ENCODE results near the gene TMEM63C.
"Not testable (repeated sequence)": the region's sequence is repeated elsewhere in the genome, so short reads cannot be mapped to it uniquely, and the experiment has no call there.

Gene TMEM63C

DNA sequence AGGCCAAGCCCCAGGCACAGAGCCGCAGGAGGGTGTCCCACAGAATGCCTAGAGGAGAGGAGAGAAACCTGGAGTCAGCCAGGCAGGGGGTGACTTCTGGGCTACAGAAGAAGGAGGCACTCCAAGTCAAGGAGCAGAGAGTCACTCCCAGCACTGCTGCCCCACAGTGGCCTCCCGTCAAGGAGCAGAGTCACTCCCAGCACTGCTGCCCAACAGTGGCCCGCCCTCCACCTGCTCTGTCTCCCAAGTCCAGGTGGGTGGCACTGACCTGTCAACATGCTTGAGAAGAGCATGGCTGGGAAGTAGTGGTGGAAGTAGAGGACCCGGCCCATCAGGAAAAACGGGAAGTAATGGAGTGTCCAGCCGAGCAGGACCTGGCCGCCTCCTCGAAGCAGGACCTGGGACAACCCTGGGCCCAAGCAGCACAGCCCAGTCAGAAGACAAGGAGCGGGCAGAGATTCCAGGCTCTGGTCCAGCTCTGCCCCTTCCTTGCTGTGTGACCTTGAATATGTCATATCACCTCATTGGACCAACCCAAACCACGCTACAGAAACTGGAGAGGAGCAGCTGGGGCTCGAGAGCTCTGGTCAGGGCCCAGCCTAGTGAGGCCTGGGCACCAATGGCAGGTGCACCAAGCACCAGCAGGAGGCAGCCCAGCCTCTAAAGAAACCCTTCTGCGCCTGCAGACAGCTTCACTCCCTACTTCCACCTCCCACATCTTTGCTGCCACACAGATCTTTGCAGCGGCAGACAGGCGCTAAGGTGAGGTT is 97.0 kb downstream of the TMEM63C start:
- FAIRE-seq = no peak

DNA sequence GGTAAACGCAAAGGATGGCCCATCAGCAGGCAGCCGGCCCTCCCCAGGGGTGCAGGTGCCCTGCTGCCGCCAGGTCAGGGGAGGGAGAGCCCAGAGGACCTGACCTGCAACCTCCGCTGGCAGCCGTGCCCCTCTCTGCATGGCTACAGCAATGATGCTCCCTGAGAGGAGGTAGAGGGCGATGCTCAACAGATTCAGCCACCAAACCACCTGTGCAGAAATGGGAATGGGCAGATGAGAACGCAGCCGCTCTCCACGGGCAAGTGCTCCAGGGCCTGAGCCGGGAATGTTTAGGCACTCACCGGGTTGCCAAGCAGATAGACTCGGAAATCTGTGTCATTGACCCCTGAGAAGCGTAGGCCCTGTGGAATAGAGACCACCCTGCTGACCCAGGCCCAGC is 98.1 kb downstream of the TMEM63C start:
- TF ChIP-seq, protein P1, sequence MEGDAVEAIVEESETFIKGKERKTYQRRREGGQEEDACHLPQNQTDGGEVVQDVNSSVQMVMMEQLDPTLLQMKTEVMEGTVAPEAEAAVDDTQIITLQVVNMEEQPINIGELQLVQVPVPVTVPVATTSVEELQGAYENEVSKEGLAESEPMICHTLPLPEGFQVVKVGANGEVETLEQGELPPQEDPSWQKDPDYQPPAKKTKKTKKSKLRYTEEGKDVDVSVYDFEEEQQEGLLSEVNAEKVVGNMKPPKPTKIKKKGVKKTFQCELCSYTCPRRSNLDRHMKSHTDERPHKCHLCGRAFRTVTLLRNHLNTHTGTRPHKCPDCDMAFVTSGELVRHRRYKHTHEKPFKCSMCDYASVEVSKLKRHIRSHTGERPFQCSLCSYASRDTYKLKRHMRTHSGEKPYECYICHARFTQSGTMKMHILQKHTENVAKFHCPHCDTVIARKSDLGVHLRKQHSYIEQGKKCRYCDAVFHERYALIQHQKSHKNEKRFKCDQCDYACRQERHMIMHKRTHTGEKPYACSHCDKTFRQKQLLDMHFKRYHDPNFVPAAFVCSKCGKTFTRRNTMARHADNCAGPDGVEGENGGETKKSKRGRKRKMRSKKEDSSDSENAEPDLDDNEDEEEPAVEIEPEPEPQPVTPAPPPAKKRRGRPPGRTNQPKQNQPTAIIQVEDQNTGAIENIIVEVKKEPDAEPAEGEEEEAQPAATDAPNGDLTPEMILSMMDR (IDR thresholded peaks at IDR 0.05; ENCODE audit: insufficient read depth, missing control alignments) = no peak
- FAIRE-seq = no peak
- DNase-seq (ENCODE audit: insufficient read length, low spot score) = no peak

More for the DNA sequence above, 97.0 kb downstream of the TMEM63C start:
- no peak for DNase-seq (ENCODE audit: insufficient read length, low spot score)
- TF ChIP-seq, protein P1 (IDR thresholded peaks at IDR 0.05; ENCODE audit: insufficient read depth, missing control alignments) = no peak

DNA sequence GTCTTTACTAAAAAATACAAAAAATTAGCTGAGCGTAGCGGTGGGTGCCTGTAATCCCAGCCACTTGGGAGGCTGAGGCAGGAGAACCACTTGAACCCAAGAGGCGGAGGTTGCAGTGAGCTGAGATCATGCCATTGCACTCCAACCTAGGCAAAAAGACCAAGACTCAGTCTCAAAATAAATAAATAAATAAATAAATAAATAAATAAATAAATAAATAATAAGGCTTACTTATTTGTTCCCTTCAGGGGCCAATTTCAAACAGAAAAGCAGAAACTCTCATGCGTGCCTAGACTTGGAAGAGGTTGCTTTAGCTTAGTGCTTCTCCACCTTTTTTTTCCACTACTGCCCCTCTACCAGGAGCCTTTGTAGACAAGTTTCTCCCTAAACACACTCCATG is 99.3 kb downstream of the TMEM63C start:
- DNase-seq (ENCODE audit: insufficient read length, low spot score); FAIRE-seq: not testable (repeated sequence)

DNA sequence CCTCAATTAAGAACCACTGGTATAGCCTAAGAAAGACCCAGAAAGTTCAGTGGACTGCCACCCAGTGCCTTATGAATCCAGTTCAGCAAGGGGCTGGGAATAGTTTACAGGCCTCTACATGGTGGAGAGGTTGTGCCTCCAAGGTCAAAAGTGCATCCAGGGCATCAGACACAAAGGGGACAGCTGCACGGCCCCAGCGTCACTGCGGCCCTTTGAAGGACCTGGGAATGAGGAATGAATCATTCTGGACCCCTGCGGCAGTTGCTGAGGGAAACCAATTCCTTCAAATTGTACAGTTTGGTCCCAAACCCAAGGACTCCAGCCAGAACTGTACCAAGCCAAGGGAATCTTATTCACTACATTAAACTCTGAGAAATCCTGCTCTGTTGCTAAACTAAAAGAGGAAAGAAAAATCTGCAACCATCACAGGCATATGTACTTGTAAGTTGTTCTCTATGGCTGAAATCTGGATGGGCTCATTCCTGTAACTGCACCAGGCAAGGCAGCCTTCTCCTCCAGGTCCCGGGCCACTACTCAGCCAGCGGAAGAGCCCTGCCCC is 100.3 kb downstream of the TMEM63C start:
- FAIRE-seq (no peak), DNase-seq (ENCODE audit: insufficient read length, low spot score) (no peak)
- TF ChIP-seq, protein P1 (IDR thresholded peaks at IDR 0.05; ENCODE audit: insufficient read depth, missing control alignments) = no peak

DNA sequence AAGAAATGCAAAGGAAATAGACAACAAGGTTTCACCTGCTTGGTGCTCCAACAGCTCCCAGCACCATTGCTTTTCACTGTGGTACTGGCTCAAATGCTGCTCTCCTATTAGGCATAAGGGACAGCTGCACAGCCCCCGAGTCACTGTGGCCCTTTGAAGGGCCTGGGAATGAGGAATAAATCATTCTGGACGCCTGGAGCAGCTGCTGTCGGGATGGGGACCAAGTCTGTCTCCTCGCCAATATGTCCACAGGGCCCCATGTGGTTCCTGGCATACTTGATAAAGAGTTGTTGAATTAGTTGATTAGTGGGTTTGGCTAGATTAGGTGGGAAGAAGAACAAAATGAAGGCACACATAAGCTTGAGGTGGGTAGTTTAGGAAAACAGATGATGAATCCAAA is 102.5 kb downstream of the TMEM63C start:
- TF ChIP-seq, protein P1 (IDR thresholded peaks at IDR 0.05; ENCODE audit: insufficient read depth, missing control alignments) = no peak
- DNase-seq (ENCODE audit: insufficient read length, low spot score) = no peak
- no peak for FAIRE-seq

DNA sequence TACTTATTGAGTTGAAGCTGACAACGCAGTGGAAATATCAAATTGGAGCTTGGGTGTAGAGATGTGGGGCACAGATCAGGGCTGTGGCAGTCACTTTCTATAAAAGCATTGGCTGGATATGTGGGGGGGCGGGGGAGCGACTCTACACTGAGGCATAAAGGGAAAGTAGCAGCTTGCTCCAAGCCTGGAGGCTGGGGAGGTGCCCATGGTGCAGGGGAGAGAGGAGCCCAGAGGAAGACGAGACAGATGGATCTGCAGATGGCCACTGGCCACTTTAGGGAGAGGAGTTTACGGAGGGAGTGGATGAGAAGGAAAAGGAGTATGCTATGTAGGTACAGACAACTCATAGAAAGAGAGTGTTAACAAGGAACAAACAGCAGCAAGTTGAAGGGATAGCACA is 102.9 kb downstream of the TMEM63C start:
- DNase-seq (ENCODE audit: insufficient read length, low spot score) = no peak
- TF ChIP-seq, protein P1 (IDR thresholded peaks at IDR 0.05; ENCODE audit: insufficient read depth, missing control alignments) = no peak
- FAIRE-seq = no peak

DNA sequence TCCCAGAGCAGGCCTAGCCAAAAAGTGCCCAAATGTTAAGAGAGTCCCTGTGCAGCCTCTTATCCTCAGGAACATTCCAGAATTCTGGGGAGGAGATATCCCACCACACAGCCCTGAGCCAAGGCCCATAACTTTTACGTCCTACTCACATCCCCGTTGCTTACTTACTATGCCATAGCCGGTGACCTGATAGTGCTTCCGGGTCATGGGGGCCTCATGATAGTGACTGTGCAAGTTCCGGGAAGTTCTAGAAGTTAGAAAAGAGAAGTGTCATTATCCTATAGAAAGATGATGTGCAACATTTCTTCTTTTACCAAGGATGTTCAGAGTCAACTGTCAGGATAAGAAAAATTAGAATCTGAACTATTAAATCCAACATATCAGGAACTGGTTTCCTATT is 105.0 kb downstream of the TMEM63C start:
- TF ChIP-seq, protein P1 (IDR thresholded peaks at IDR 0.05; ENCODE audit: insufficient read depth, missing control alignments) = no peak
- FAIRE-seq (no peak), DNase-seq (ENCODE audit: insufficient read length, low spot score) (no peak)

All from D721Med (cell line).